Measurements from ENCODE around the gene GORASP2. TPM values are rescaled to one million over a fixed set of nuclear protein-coding genes. Genes with fewer than 3 reads are reported as not detected.

GORASP2 gene
- total and polyA plus RNA-seq, 2 of the 4 experiments (the other 2 are of a cell fraction) = 53.1 to 156 TPM

GRCh38 chr2:170897108-170897507 is 31.9 kb upstream of the GORASP2 start:
- Histone ChIP-seq H3K18ac (ENCODE audit: low read depth, low read length) (no peak overlapping the region), H4K20me1 (ENCODE audit: insufficient read depth, low read length) (no peaks in the 10 kb centered on the region), H2BK15ac (ENCODE audit: low read depth, low read length) (no peak overlapping the region), H2AFZ (replicated peaks; ENCODE audit: low read length, poor library complexity) (no peak overlapping the region), H3K36me3 (ENCODE audit: control insufficient read depth, insufficient read depth, low read length) (no peaks in the 10 kb centered on the region), H3K4me3 (ENCODE audit: insufficient read depth, low read depth, low read length) (no peak overlapping the region), H2AK9ac (replicated peaks; ENCODE audit: low read depth, low read length, poor library complexity) (no peak overlapping the region), H2BK20ac (ENCODE audit: low read depth, low read length) (no peak overlapping the region), H3K79me1 (ENCODE audit: low read depth in 1 of 2, low read length in 2 of 2) (no peaks in the 10 kb centered on the region), H4K8ac (ENCODE audit: low read depth in 2 of 2, low read length in 2 of 2) (no peak overlapping the region), H3K56ac (ENCODE audit: extremely low read depth, insufficient read depth, low read length) (no peak overlapping the region), H3K9me1 (ENCODE audit: insufficient read depth, low read length) (no peaks in the 10 kb centered on the region), H4K91ac (ENCODE audit: insufficient read depth, low read depth, low read length) (no peak overlapping the region), H3K4me1 (ENCODE audit: control insufficient read depth, insufficient read depth, low read length) (no peaks in the 10 kb centered on the region), H3K27ac (ENCODE audit: insufficient read depth, low read length) (no peak overlapping the region), H3K9me3 (ENCODE audit: control insufficient read depth, insufficient read depth, low read length) (no peaks in the 10 kb centered on the region), H2BK5ac (ENCODE audit: low read depth, low read length, poor library complexity, severe bottlenecking) (no peak overlapping the region), H3K4ac (ENCODE audit: low read depth, low read length) (no peak overlapping the region), H2AK5ac (ENCODE audit: low read depth, low read length) (no peak overlapping the region), H3K27me3 (ENCODE audit: control insufficient read depth, insufficient read depth, low read length) (no peaks in the 10 kb centered on the region; the same call in none of the 2 replicates), H3K23ac (ENCODE audit: low read depth, low read length) (no peak overlapping the region), H3K14ac (replicated peaks; ENCODE audit: low read depth, low read length) (no peak overlapping the region), H3K4me2 (ENCODE audit: low read depth, low read length) (no peak overlapping the region), H4K5ac (ENCODE audit: low read depth, low read length) (no peak overlapping the region), H2BK120ac (ENCODE audit: low read depth, low read length) (no peak overlapping the region), H3K9ac (ENCODE audit: low read depth, low read length) (no peak overlapping the region)
- WGBS, 2 experiments (ENCODE audit: extremely low coverage in 2 of 2, insufficient read length in 1 of 2) = no CpG with 5 or more reads among the region's 6 CpGs
- dilution Hi-C loops (cut with HindIII; ENCODE audit: low sequenced_read_pairs, unreplicated experiment) (no loop called here), in situ Hi-C loops (cut with MboI; ENCODE audit: low sequenced_read_pairs) (no loop called here), intact Hi-C loops (cut with micrococcal nuclease) (no loop called here)
- CTCF ChIA-PET = interaction anchor here (3.0 kb wide), 1 partner anchor 24 kb away, joined by 7 read pairs; no protein-coding TSS in a partner anchor
- BruUV-seq (replicated peaks) = no TSS peak
- no peak for DNase-seq
- TF ChIP-seq RAD21 (IDR thresholded peaks at IDR 0.05; ENCODE audit: low read length) (no peak), SMC3 (IDR thresholded peaks at IDR 0.05; ENCODE audit: low read depth, low read length) (no peak), CEBPB (IDR thresholded peaks at IDR 0.05; ENCODE audit: low read depth, low read length) (no peak), FOS (IDR thresholded peaks at IDR 0.05; ENCODE audit: low read depth, low read length) (no peak), BHLHE40 (IDR thresholded peaks at IDR 0.05; ENCODE audit: low read depth, low read length) (no peak), RCOR1 (IDR thresholded peaks at IDR 0.05; ENCODE audit: insufficient replicate concordance, low read length) (no peak), ELK1 (IDR thresholded peaks at IDR 0.05; ENCODE audit: borderline replicate concordance, low read depth, low read length) (no peak), CTCF (conservative IDR thresholded peaks at IDR 0.05; ENCODE audit: low read depth, low read length) (no peak), MAFK (IDR thresholded peaks at IDR 0.05; ENCODE audit: low read depth, low read length) (no peak), USF2 (IDR thresholded peaks at IDR 0.05; ENCODE audit: low read depth, low read length) (no peak), MXI1 (IDR thresholded peaks at IDR 0.05; ENCODE audit: borderline replicate concordance, low read depth, low read length) (no peak), NFE2L2 (IDR thresholded peaks at IDR 0.05; ENCODE audit: low read depth, low read length) (no peak), RFX5 (IDR thresholded peaks at IDR 0.05; ENCODE audit: low read depth, low read length) (no peak), MAZ (IDR thresholded peaks at IDR 0.05; ENCODE audit: borderline replicate concordance, low read depth, low read length) (no peak)
- ATAC-seq (ENCODE audit: low read depth) = no peak
- POLR2A ChIA-PET (ENCODE audit: unreplicated experiment) = no interaction called here
